BJ (cell line): ENCODE results near the gene SH3YL1. TPM values are rescaled to one million over a fixed set of nuclear protein-coding genes. Genes with fewer than 3 reads are reported as not detected.

Experiments
- CTCF ChIA-PET: fragments of 350-600 bp; formaldehyde crosslinking; extraction: SDS; loops from one replicate; lab custom pipeline; 2021; ENCODE audit warnings: antibody characterized with exemption, inconsistent platforms; lab: Yijun Ruan, JAX
- POLR2A ChIA-PET: fragments of 300-600 bp; sonication (Branson Sonifier 250); formaldehyde crosslinking; extraction: SDS; loops from one replicate; lab custom pipeline; 2021; ENCODE audit warnings: antibody characterized with exemption; lab: Charles Lee
- DNase-seq: peaks from one replicate; pipeline ENCODE4 v3.0.0-alpha.2; 2011; ENCODE audit warnings: low read depth
- H3K27me3 ChIP-seq: 2 replicates; pipeline ENCODE4 v1.6.0; 2011; ENCODE audit warnings: low read length; ENCODE audit not compliant: control insufficient read depth, insufficient read depth
- H3K36me3 ChIP-seq: 2 replicates; pipeline ENCODE4 v1.5.1; 2011; ENCODE audit warnings: low read length; ENCODE audit not compliant: control insufficient read depth, insufficient read depth
- H3K4me3 ChIP-seq: 2 replicates; pipeline ENCODE4 v1.5.1; 2011; ENCODE audit warnings: low read depth, mild to moderate bottlenecking, control low read depth, low read length
- CTCF ChIP-seq: IDR thresholded peaks from 2 replicates; pipeline ENCODE4 v1.5.1; 2011; ENCODE audit warnings: low read depth, mild to moderate bottlenecking, control low read depth, inconsistent platforms, low read length, moderate library complexity; ENCODE audit not compliant: insufficient read depth
- polyA plus RNA-seq: library from polyadenylated mRNA; depleted of rRNA; stranded (reverse); fragments of >200 nt; gene quantifications from 2 replicates; pipeline ENCODE4 v1.2.3, GENCODE V29; 2011

The SH3YL1 gene
- polyA plus RNA-seq, 1 experiment = 19.0 TPM

- Histone ChIP-seq H3K36me3 (no peaks in the 10 kb centered on the region), H3K4me3 (no peak overlapping the region), H3K27me3 (no peaks in the 10 kb centered on the region)
- ChIA-PET CTCF (interaction anchor here (1.1 kb wide), 1 partner anchor 36 kb away, joined by 3 read pairs; no protein-coding TSS in a partner anchor), POLR2A (no interaction called here)
- no peak for DNase-seq
- no peak for TF ChIP-seq CTCF
Measured at GRCh38 chr2:210660-211059, 53.2 kb downstream of the SH3YL1 start.

- H3K4me3 ChIP-seq = no peak overlapping the region
- ChIA-PET CTCF (no interaction called here), POLR2A (no interaction called here)
- no peaks in the 10 kb centered on the region for H3K27me3 ChIP-seq
- H3K36me3 ChIP-seq = no peaks in the 10 kb centered on the region
- no peak for TF ChIP-seq CTCF
- no peak for DNase-seq
Measured at GRCh38 chr2:209470-209869, 54.4 kb downstream of the SH3YL1 start.

GRCh38 chr2:208335-208734 lies 55.5 kb downstream of the SH3YL1 start:
- CTCF ChIA-PET = no interaction called here
- no peak for TF ChIP-seq CTCF
- no peak overlapping the region for H3K4me3 ChIP-seq
- POLR2A ChIA-PET = no interaction called here
- no peak for DNase-seq
- H3K36me3 ChIP-seq = no peaks in the 10 kb centered on the region
- no peaks in the 10 kb centered on the region for H3K27me3 ChIP-seq

- Histone ChIP-seq H3K4me3 (no peak overlapping the region), H3K27me3 (no peaks in the 10 kb centered on the region), H3K36me3 (no peaks in the 10 kb centered on the region)
- POLR2A ChIA-PET = no interaction called here
- CTCF ChIA-PET = no interaction called here
- no peak for TF ChIP-seq CTCF
- no peak for DNase-seq
Measured at GRCh38 chr2:203984-204383, 59.8 kb downstream of the SH3YL1 start.

GRCh38 chr2:203401-203800 lies 60.4 kb downstream of the SH3YL1 start:
- POLR2A ChIA-PET = no interaction called here

More at GRCh38 chr2:203401-203800, 60.4 kb downstream of the SH3YL1 start:
- DNase-seq = no peak
- CTCF ChIA-PET = no interaction called here
- H3K36me3 ChIP-seq = no peaks in the 10 kb centered on the region
- H3K4me3 ChIP-seq = no peak overlapping the region
- no peaks in the 10 kb centered on the region for H3K27me3 ChIP-seq
- no peak for TF ChIP-seq CTCF
